HG03378 (cell line): ENCODE measurements around the gene MIEN1.
"Not testable (repeated sequence)": the region's sequence is repeated elsewhere in the genome, so short reads cannot be mapped to it uniquely, and the experiment has no call there.

Source experiments
- ATAC-seq: cut with Tn5 transposase; IDR thresholded peaks from one replicate; pipeline ENCODE4 v1.9.1; 2021; ENCODE audit warnings: mild to moderate bottlenecking, moderate library complexity; ENCODE audit not compliant: unreplicated experiment

MIEN1 gene

DNA sequence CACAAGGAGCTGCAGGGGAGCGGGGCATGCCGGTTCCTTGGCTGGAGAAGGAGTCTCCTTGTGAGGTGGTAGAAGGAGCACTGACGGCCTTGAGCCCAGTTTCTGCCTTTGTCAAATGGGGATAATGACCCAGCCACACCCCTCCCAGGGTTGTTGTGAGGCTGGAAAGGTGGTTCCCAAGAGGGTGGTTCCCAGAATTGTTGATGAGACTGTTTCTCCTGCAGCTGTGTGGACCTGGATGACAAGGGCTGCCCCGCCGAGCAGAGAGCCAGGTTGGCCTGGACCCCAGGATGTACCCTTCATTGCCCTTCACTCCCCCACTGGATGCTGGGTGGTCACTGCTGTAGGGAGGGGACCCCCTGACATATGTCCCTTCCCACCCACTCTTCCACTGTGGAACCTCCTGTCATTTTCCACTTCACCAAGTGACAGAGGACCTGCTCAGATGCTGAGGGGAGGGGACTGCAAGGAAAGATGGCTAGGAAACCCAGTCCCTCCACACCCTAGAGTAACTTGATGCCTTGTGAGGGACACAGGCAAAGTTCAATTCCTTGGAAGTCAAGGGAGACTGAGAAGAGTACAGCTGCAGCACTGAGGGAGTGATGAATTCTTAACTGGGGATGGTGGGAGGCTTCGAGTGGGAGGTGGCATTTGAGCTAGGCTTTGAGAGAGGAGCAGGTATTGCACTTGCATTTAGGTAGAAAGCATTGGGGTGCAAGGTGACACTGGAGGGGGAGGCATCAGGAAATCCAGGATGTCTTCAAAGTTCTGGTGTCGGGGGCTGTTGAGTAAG is 10.6 kb downstream of the MIEN1 start:
- no peak for ATAC-seq

DNA sequence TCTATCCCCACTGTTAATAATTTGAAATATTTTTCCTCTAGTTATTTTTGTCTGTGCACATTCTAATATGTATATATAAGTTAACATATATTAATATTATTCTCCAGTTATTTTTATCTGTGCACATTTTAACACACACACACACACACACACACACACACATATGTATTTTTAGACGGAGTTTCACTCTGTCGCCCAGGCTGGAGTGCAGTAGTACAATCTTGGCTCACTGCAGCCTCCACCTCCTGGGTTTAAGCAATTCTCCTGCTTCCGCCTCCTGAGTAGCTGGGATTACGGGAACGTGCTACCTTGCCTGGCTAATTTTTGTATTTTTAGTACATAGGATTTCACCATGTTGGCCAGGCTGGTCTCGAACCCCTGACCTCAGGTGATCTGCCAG is 12.7 kb downstream of the MIEN1 start:
- ATAC-seq = no peak

DNA sequence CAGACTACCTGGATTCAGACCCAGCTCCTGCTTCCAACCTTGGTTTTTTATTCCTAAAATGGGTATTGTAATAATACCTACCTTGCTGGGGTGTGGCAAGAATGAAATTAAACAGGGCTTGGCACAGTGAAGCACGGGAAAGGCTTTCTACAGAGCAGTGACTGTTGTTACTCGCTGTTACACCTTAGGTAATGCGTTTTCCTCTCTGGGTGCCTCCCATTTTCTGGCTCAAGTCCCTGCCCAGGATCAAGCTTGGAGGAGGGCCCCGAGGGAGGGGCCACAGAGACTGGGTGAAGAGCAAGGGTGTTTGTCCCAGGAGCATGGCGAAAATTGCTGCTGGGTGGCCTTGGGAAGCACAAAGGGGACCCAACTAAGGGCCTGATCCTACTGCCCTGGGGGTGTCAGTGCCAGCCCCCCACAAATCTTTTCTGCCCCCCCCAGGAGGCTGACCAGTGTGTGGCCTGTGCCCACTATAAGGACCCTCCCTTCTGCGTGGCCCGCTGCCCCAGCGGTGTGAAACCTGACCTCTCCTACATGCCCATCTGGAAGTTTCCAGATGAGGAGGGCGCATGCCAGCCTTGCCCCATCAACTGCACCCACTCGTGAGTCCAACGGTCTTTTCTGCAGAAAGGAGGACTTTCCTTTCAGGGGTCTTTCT is 13.3 kb downstream of the MIEN1 start:
- no peak for ATAC-seq

DNA sequence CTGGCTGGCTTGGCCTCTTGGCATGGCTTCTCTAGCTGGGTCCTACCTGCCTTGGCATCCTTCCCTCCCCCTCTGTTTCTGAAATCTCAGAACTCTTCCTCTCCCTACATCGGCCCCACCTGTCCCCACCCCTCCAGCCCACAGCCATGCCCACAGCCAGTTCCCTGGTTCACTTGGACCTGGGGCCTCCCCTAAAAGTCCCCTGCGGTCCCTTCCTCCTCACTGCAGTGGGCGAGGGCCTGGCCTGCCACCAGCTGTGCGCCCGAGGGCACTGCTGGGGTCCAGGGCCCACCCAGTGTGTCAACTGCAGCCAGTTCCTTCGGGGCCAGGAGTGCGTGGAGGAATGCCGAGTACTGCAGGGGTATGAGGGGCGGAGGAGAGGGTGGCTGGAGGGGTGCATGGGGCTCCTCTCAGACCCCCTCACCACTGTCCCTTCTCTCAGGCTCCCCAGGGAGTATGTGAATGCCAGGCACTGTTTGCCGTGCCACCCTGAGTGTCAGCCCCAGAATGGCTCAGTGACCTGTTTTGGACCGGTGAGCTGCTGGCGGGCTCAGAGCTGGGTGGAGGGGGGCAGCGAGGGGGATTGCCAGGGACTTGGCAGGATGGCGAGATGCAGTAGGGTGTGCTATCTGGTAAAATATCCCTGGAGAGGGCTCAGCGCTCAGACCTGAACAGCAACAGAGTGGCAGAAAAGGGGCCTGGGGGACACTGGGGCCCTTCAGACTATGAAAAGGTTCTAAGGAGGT is 14.1 kb downstream of the MIEN1 start:
- no peak for ATAC-seq

DNA sequence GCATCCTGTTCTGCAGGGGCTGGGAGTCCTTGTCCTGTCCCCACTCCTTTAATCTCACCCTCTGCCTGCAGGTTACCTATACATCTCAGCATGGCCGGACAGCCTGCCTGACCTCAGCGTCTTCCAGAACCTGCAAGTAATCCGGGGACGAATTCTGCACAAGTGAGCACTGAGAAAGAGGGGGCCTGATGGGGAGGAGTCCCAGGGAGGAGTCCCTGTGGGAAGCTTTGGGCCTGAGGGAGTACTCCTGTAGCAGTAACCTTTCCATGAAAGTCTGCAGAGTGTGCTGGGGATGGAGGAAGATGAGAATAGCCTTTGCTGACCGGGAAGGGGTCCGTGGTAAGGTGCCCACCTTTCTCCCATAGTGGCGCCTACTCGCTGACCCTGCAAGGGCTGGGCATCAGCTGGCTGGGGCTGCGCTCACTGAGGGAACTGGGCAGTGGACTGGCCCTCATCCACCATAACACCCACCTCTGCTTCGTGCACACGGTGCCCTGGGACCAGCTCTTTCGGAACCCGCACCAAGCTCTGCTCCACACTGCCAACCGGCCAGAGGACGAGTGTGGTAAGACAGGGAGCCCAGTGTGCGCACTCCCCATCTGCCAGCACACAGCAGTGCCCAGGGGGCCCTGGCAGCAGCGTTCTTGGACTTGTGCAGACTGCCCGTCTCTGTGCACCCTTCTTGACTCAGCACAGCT is 14.8 kb downstream of the MIEN1 start:
- ATAC-seq = no peak

DNA sequence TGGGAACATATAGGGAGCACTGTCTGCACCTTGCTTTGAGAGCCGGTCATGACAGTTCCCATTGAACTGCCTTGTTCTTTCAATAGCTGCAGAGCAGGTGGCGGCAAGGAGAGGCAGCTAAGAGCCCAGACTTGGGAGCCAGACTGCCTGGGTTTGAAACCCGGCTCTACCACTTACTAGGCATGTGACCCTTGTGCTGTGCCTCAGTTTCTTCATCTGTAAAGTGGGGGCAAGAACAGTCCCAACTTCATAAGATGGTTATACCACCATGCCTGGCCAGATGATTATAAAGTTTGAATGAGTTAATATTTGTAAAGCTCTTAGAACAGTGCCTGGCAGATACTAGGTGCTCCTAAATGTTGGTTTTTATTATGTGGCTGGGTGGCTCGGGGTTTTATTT is 16.1 kb downstream of the MIEN1 start:
- ATAC-seq = no peak

DNA sequence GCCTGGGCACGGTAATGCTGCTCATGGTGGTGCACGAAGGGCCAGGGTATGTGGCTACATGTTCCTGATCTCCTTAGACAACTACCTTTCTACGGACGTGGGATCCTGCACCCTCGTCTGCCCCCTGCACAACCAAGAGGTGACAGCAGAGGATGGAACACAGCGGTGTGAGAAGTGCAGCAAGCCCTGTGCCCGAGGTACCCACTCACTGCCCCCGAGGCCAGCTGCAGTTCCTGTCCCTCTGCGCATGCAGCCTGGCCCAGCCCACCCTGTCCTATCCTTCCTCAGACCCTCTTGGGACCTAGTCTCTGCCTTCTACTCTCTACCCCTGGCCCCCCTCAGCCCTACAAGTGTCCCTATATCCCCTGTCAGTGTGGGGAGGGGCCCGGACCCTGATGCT is 18.5 kb downstream of the MIEN1 start:
- no peak for ATAC-seq

DNA sequence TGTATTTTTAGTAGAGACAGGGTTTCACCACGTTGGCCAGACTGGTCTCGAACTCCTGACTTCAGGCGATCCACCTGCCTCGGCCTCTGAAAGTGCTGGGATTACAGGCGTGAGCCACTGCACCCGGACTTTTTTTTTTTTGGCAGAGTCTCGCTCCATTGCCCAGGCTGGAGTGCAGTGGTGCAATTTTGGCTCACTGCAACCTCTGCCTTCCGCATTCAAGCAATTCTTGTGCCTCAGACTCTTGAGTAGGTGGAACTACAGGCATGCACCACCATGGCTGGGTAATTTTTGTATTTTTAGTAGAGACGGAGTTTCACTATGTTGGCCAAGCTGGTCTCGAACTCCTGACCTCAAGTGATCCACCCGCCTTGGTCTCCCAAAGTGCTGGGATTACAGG is 19.3 kb downstream of the MIEN1 start:
- ATAC-seq = not testable (repeated sequence)

DNA sequence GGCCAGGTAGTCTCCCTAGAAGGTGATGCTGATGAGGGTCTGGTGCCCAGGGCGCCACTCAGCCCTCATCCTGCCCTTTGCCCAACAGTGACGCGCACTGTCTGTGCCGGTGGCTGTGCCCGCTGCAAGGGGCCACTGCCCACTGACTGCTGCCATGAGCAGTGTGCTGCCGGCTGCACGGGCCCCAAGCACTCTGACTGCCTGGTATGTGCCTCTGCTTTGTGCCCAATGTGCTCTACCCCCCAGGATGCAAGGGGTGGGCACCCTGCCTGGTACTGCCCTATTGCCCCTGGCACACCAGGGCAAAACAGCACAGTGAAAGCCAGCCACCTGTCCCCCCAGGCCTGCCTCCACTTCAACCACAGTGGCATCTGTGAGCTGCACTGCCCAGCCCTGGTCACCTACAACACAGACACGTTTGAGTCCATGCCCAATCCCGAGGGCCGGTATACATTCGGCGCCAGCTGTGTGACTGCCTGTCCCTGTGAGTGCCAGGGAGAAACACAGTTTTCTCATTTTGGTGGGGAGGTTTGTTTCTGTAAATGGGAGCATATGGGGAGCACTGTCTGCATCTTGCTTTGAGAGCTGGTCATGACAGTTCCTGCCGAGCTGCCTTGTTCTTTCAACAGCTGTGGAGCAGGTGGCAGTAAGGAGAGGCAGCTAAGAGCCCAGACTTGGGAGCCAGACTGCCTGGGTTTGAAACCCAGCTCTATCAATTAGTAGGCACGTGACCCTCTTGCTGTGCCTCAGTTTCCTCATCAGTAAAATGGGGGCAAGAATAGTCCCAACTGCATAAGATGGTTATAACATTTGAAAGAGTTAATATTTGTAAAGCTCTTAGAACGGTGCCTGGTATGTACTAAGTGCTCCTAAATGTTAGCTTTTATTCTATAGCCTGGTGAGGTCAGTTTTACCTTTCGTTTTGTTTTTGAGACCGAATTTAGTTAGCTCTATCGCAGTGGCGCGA is 20.1 kb downstream of the MIEN1 start:
- ATAC-seq = no peak

DNA sequence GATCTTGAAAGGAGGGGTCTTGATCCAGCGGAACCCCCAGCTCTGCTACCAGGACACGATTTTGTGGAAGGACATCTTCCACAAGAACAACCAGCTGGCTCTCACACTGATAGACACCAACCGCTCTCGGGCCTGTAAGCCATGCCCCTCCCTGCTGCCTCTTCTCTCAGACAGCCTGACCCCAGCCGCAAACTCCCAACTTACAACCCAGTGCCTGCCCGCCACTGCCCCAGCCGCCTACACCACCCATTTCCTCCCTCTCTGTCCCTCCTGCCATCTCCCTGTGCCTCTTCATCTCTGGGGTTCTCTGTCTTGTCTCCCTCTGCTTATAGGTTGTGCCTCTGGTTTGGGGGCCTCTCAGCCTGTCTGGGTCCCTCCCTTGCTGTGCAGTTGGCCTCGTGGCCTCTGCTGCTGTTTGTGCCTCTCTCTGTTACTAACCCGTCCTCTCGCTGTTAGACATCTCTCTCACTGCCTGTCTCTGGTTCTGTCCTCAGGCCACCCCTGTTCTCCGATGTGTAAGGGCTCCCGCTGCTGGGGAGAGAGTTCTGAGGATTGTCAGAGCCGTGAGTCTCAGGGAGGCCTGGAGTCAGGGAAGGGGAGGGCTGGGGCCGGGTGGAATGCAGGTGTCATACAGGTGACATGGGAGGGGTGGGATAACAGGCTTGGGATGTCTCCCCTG is 20.9 kb downstream of the MIEN1 start:
- ATAC-seq = no peak

DNA sequence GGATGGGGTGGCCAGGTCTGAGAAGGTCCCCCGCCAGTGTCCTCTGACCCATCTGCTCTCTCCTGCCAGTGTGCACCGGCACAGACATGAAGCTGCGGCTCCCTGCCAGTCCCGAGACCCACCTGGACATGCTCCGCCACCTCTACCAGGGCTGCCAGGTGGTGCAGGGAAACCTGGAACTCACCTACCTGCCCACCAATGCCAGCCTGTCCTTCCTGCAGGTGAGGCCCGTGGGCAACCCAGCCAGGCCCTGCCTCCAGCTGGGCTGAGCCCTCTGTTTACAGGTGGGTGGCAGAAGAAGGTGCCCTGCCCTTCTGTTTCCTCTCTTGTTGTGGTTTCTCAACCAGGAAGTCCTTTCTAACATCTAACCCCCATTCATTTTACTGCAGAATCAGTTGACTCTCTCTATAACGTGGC is 23.4 kb downstream of the MIEN1 start:
- no peak for ATAC-seq

DNA sequence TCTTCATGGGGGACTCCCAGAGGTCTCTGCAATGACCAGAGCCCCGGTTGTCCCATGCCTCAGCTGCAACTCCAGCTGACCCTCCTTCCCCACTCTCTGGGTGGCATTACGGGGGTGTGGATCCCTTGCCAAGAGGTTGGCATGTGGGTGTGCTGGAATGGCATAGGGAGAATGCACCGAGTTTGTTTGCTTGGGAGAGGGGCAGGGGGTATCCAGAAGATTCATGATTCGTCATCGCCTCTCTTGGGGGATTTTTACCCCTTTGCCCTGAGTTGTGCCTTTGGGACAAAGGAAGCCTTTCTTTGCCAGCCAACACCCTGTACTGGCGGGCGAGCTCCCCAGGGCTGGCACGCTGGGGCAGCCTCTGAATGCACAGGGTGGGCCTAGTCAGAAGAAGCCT is 23.9 kb downstream of the MIEN1 start:
- ATAC-seq = no peak

DNA sequence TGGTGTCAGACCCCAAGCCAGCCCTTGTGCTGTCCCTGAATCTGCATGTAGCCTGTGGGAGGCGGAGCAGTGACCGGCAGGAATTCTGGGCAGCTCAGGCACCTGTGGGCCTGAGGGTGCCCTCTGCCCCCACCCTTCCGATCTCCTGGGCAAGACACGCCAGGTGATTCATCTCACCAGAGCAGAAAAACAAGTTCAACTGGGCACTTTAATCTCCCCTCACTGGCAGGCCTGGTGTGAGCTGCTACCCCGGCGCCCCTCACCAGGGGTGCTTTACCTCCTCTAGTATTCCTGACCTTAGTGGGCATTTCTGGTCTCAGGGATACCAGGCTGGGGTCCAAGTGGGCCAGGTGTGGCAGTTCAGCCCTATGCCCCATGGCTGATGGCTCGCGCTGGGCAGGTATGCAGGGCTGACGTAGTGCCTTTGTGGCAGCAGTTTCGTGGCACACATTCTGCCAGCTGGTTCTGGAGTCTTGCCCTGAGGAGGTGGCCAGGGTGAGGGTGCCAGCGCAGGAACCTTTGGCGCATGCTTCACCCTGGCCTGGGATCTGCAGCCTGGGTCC is 24.5 kb downstream of the MIEN1 start:
- no peak for ATAC-seq

DNA sequence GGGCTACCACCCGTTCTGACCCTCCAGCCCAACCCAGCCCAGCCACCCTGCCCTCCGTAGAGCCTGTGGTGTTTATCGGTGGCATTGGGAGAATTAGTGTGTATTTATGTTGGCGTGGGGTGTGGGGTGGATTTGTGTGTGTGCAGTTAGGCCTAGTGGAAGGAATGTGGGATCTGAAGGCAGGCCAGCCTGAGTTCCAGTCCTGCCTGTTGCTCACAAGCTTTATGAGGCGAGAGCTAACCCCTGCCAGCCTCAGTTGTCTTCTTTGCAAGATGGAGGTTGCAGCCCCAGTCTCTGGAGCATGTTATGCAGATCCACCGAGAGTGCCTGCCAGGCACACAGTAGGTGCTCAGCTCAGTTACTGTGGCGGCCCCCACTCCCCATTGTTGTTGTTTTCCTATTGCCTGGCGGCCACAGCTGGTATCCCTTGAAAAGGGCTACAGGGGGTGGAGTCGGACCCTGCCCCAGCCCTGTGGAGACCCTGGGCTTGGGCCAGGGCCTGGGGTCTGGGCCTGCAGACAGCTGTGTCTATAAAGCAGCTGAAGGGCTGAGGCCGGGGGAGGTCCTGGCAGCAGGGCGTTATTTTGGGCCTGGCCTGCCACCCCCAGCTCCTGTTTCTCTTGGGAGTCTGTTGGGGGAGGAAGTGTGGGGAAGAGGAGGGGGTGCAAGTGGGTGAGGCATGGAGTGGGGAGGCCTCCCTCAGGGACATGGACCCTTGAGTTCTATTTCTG is 25.3 kb downstream of the MIEN1 start:
- no peak for ATAC-seq

DNA sequence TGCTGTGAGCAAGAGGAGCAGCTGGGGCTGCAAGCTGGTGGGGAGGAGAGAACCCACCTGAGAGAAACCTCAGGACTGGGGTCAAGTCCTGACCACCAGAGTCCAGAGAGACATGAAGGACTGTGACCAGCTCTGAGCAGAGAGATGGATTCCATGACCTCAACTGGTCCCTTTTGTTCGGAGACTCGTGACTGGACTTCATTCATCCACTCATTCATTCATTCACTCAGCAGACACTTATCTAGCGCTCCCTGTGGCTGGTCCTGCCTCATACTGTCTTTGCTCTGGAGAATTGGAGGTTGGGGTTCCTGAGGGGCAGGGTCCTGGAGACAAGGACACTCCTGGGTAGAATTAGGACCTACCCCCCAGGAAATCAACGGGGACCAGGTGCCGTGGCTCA is 26.4 kb downstream of the MIEN1 start:
- ATAC-seq = no peak

DNA sequence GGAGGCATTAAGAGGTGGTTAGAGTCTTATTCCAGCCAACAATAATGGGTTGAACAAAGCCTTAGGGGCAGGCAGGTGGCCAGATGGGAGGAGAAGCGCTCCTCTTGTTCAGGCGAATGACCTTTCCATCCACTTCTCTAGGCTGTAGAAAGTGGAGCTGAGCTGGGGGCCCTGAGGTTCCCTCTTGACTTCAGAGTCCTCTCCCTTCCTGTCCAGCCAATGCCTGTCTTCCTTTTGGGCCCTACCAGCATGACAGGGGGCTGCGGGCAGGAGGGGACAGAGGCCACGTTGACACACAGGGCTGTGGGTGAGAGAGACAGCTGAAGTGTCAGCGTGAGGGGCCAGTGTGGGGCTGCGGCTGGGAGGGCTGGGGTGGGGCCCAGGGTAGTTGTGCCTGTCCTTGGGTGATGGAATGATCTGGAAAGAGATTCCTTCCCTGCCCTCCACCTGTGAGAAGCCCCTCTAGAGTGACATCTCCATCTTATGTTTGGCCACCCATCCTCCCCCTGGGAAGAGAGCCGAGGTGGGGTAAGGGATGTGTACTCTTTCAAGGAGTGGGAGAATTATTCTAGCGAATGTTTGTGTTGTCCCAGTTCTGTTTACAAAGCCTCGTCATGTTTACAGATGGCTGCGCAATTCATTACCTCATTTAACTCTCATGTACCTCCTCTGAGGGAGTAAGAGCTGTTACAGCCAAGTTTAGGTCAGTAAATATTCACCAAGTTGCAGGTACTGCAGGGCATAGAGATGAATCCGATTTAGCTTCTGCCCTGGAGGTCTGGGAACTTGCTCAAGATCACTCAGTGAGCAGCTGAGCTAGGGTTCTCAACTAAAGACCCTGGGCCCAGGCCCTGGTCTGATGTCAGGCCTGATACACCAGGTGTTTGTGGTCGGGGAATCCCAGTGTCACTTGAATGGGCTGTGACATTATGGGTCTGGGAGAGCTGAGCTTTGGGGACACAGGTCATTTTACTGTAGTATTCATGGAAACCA is 27.1 kb downstream of the MIEN1 start:
- ATAC-seq = no peak

DNA sequence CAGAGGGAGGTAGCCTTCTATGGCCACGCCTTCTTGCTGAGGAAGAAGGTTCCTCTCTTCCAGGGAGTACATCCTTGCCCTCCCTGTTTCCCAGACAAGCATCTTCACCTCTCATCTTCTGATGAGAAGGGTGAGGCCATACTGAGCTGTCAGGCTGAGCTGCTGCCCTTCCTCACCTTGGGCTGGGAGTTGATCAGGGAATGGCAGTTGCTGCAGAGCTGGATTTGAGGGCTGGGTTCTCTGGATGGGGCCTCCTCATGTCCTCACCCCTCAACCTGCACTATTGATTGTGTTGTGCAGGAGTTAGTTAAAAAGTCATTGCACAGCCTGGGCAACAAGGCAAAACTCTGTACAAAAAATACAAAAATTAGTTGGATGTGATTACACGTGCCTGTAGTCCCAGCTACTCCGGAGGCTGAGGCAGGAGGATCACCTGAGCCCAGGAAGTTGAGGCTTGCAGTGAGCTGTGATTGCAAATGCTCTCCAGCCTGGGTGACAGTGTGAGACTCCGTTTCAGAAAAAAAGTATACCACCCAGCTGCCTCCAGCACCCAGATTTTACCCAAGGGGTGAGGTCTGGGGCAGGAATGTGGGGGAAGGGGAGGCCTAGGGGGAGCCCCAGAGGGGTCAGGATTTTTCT is 28.4 kb downstream of the MIEN1 start:
- no peak for ATAC-seq
